Measurements from ENCODE around the gene MAPK6.

- TF ChIP-seq EP300 (IDR thresholded peaks at IDR 0.05; ENCODE audit: low read depth) = no peak
- TF ChIP-seq POLR2AphosphoS5 (IDR thresholded peaks at IDR 0.05) = no peak
- TF ChIP-seq, protein P1, sequence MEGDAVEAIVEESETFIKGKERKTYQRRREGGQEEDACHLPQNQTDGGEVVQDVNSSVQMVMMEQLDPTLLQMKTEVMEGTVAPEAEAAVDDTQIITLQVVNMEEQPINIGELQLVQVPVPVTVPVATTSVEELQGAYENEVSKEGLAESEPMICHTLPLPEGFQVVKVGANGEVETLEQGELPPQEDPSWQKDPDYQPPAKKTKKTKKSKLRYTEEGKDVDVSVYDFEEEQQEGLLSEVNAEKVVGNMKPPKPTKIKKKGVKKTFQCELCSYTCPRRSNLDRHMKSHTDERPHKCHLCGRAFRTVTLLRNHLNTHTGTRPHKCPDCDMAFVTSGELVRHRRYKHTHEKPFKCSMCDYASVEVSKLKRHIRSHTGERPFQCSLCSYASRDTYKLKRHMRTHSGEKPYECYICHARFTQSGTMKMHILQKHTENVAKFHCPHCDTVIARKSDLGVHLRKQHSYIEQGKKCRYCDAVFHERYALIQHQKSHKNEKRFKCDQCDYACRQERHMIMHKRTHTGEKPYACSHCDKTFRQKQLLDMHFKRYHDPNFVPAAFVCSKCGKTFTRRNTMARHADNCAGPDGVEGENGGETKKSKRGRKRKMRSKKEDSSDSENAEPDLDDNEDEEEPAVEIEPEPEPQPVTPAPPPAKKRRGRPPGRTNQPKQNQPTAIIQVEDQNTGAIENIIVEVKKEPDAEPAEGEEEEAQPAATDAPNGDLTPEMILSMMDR (IDR thresholded peaks at IDR 0.05) = no peak
These were observed 31.4 kb downstream of the MAPK6 start for GRCh38 chr15:52050416-52050815.

Measured in transverse colon (tissue), 4 donors.